Osteoblast (primary cell): ENCODE data around the gene IL24. TPM values are rescaled to one million over a fixed set of nuclear protein-coding genes. Genes with fewer than 3 reads are reported as not detected.

Experiments used
- DNase-seq: peaks from one replicate; pipeline ENCODE4 v3.0.0; 2011; ENCODE audit warnings: low spot score, mixed read lengths; ENCODE audit not compliant: insufficient read length; ENCODE audit errors: missing footprints
- H2AFZ ChIP-seq: 2 replicates; pipeline ENCODE4 v1.6.0; 2011; ENCODE audit warnings: mild to moderate bottlenecking, low read length
- H3K27ac ChIP-seq: 2 replicates; pipeline ENCODE4 v1.5.1; 2011; ENCODE audit warnings: mild to moderate bottlenecking, low read depth, low read length, moderate library complexity
- H3K27me3 ChIP-seq: 2 replicates; pipeline ENCODE4 v1.6.0; 2012; ENCODE audit warnings: mild to moderate bottlenecking, control low read depth, inconsistent platforms, low read length, moderate library complexity; ENCODE audit not compliant: insufficient read depth
- H3K36me3 ChIP-seq: 2 replicates; pipeline ENCODE4 v1.5.1; 2011; ENCODE audit warnings: mild to moderate bottlenecking, low read length, control low read depth, moderate library complexity; ENCODE audit not compliant: insufficient read depth
- H3K4me1 ChIP-seq: 2 replicates; pipeline ENCODE4 v1.5.1; 2011; ENCODE audit warnings: mild to moderate bottlenecking, low read length, control low read depth, moderate library complexity; ENCODE audit not compliant: insufficient read depth
- H3K4me2 ChIP-seq: 2 replicates; pipeline ENCODE4 v1.6.0; 2011; ENCODE audit warnings: mild to moderate bottlenecking, low read length; ENCODE audit not compliant: insufficient read depth
- H3K4me3 ChIP-seq: fragments of 200-600 bp; sonication (generic); 3 replicates; pipeline ENCODE4 v1.5.1; 2012; ENCODE audit warnings: mild to moderate bottlenecking, low read length, inconsistent platforms; ENCODE audit not compliant: insufficient read depth
- H3K79me2 ChIP-seq: 2 replicates; pipeline ENCODE4 v1.6.0; 2012; ENCODE audit warnings: mild to moderate bottlenecking, low read length, control low read depth, inconsistent platforms; ENCODE audit not compliant: insufficient read depth
- H3K9me3 ChIP-seq: 2 replicates; pipeline ENCODE4 v1.5.1; 2011; ENCODE audit warnings: low read depth, low read length, control low read depth
- H4K20me1 ChIP-seq: 2 replicates; pipeline ENCODE4 v1.6.0; 2012; ENCODE audit warnings: mild to moderate bottlenecking, low read length, control low read depth; ENCODE audit not compliant: insufficient read depth
- CTCF ChIP-seq: IDR thresholded peaks from 2 replicates; pipeline ENCODE4 v1.5.1; 2011; ENCODE audit warnings: mild to moderate bottlenecking, low read depth, low read length, moderate library complexity; ENCODE audit errors: extremely low read depth
- total RNA-seq: library from RNA; depleted of rRNA; stranded (reverse); fragments of >200 nt; gene quantifications from 2 replicates; pipeline ENCODE4 v1.2.3, GENCODE V29; 2012

IL24 gene
- total RNA-seq, 1 donor, result not detected

DNA sequence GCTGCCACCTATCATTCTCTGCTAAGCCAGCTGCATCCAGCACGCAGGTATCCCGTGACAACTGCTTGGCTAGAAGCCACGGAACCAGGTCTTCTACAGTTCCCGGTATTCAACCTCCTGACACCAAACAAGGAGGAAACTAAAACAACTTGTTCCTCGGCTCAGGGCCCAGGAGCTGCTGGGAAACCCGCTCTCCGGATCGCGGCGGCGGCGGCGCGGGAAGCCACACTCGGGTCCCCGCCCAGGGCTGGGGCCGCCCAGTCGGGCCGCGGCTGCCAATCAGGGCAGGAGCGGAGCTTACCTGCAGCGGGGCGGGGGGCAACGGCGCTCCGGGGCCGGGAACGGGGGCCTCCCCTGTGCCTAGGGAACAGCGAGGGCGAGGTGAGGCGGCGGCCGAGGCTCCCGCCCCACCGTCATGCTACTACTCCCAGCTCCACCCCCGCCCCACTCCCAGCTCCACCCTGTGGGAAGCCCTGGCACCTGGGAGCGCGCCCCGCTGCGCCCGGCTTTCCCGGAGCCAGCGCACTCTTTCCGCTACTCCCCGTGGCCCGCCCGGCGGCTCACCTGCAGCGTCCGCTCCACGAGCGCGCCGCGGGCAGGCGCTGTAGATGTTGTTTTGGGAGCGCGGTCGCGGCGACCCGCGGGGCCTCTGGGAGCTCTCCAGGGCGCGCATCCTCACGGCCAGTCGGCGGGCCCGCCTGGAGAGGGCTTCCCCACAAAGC lies 12.1 kb downstream of the IL24 start:
- TF ChIP-seq CTCF, result no peak
- H3K4me1 ChIP-seq, result peaks cover 14% of the 10 kb centered on the region
- H3K36me3 ChIP-seq, result no peaks in the 10 kb centered on the region
- peak overlapping the region; percentile 74 for H3K4me2 ChIP-seq
- no peak for DNase-seq
- H3K9me3 ChIP-seq, result no peaks in the 10 kb centered on the region
- no peaks in the 10 kb centered on the region for H4K20me1 ChIP-seq
- peak overlapping the region; percentile 65 for H3K4me3 ChIP-seq
- peaks cover 32% of the 10 kb centered on the region for H3K27me3 ChIP-seq
- peak overlapping the region; percentile 70 for H2AFZ ChIP-seq
- no peaks in the 10 kb centered on the region for H3K79me2 ChIP-seq
- H3K27ac ChIP-seq, result no peak overlapping the region

- no peak for TF ChIP-seq CTCF
- Histone ChIP-seq H3K4me3 (peak overlapping the region; percentile 65), H3K4me1 (peaks cover 8% of the 10 kb centered on the region), H4K20me1 (no peaks in the 10 kb centered on the region), H3K4me2 (peak overlapping the region; percentile 74), H3K27me3 (peaks cover 34% of the 10 kb centered on the region), H2AFZ (peak overlapping the region; percentile 70), H3K9me3 (no peaks in the 10 kb centered on the region), H3K27ac (no peak overlapping the region), H3K79me2 (no peaks in the 10 kb centered on the region), H3K36me3 (no peaks in the 10 kb centered on the region)
- DNase-seq, result no peak
These were observed 12.7 kb downstream of the IL24 start for GRCh38 chr1:206909883-206910318.

DNA sequence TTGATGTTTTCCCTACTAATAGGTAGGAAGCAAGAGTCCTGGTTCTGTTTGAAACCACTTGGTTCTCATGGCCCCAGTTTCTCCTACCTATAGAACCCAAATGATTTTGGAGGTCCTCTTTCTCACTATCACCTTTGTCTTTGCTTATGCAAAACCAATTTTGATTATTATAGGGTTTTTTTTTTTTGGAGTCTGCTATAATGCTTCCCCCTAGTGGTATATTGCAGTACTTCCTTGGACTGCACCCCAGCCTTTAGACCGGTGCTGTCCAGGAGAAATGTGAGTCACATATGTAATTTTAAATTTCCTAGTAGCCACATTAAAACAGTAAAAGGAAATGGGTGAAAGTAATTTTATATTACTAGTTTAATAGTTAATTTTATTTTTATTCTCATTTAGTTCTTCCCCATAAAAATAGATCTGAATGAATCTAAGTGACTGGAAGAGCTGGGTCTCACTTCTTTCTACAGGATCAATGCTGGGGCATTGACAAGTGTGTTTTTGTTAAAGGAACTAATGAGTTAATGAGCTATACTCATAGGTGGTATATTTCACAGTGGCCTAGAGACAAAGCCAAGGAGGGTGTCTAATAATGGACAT lies 13.9 kb downstream of the IL24 start:
- Histone ChIP-seq H3K4me2 (no peak overlapping the region), H3K9me3 (no peaks in the 10 kb centered on the region), H3K4me3 (no peak overlapping the region), H3K4me1 (no peaks in the 10 kb centered on the region), H4K20me1 (no peaks in the 10 kb centered on the region), H3K36me3 (no peaks in the 10 kb centered on the region), H3K27me3 (peaks cover 42% of the 10 kb centered on the region), H3K27ac (no peak overlapping the region), H2AFZ (no peak overlapping the region), H3K79me2 (no peaks in the 10 kb centered on the region)
- peak; percentile 90 for TF ChIP-seq CTCF
- peak; percentile 96 for DNase-seq

DNA sequence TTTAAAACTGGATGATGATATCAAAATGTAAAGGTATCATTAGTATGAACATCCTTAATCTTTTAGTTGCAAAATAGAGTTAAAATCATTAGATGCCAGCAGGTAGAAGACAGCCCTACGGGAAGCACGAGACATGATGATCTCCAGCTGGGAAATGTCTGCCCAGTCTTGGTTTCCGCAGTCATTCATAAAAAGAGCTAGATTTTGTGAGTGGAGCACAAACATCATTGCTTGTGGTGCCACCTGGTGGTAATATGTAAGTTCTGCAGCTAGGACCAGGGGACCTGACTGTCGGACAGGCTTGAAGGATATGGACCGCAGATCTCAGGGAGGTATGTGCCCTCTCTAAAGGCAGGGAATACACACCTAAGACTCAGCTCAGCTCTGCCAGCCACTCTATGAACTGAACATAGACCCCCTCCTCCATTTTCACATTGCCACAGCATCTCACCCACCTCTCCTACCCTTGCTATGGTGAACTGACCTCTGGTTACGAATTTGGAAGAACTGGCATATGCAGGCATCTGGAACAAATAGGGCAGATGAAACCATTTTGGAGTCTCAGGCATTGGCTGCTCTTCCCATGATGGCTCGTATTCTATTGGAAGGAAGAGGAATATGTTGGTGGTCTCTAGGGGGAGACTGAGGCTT lies 15.3 kb downstream of the IL24 start:
- H3K27ac ChIP-seq, result no peak overlapping the region
- no peaks in the 10 kb centered on the region for H3K4me1 ChIP-seq
- TF ChIP-seq CTCF, result peak; percentile 86
- no peaks in the 10 kb centered on the region for H4K20me1 ChIP-seq
- no peak overlapping the region for H3K4me2 ChIP-seq
- H3K36me3 ChIP-seq, result no peaks in the 10 kb centered on the region
- no peaks in the 10 kb centered on the region for H3K9me3 ChIP-seq
- H3K79me2 ChIP-seq, result no peaks in the 10 kb centered on the region
- peaks cover 50% of the 10 kb centered on the region for H3K27me3 ChIP-seq
- no peak overlapping the region for H2AFZ ChIP-seq
- H3K4me3 ChIP-seq, result no peak overlapping the region
- DNase-seq, result peak; percentile 92
